Mesenchymal stem cell (in vitro differentiated cells and primary cell): ENCODE results near the gene ST6GALNAC3.

ENCODE experiments used
- DNase-seq: peaks from one replicate; pipeline ENCODE4 v3.0.0-alpha.2; 2013
- H2AFZ ChIP-seq: one replicate; pipeline ENCODE4 v1.6.1; 2013; ENCODE audit warnings: low read depth, mild to moderate bottlenecking, control low read depth, inconsistent platforms, low read length, moderate library complexity
- H2AK5ac ChIP-seq: 2 replicates; pipeline ENCODE4 v1.6.1; 2013; ENCODE audit warnings: low read length, moderate library complexity, mild to moderate bottlenecking, inconsistent platforms; ENCODE audit not compliant: severe bottlenecking
- H2BK120ac ChIP-seq: one replicate; pipeline ENCODE4 v1.6.1; 2013; ENCODE audit warnings: low read depth, mild to moderate bottlenecking, inconsistent platforms, low read length, moderate library complexity
- H2BK12ac ChIP-seq, 2 experiments: one replicate each; pipeline ENCODE4 v1.6.1; 2013; ENCODE audit warnings: inconsistent platforms in 2 of 2, low read length in 2 of 2, mild to moderate bottlenecking in 2 of 2, moderate library complexity in 2 of 2, control low read depth in 1 of 2
- H2BK15ac ChIP-seq: one replicate; pipeline ENCODE4 v1.6.1; 2013; ENCODE audit warnings: mild to moderate bottlenecking, low read depth, inconsistent platforms; ENCODE audit not compliant: poor library complexity, severe bottlenecking
- H2BK5ac ChIP-seq: 2 replicates; pipeline ENCODE4 v1.6.1; 2013; ENCODE audit warnings: low read depth, mild to moderate bottlenecking, low read length, control low read depth, inconsistent platforms; ENCODE audit not compliant: poor library complexity, severe bottlenecking
- H3K14ac ChIP-seq, 2 experiments: one replicate each; pipeline ENCODE4 v1.6.1; 2013; ENCODE audit warnings: inconsistent platforms in 2 of 2, low read length in 2 of 2, control low read depth in 1 of 2, mild to moderate bottlenecking in 1 of 2, moderate library complexity in 1 of 2
- H3K18ac ChIP-seq, 2 experiments: one replicate each; pipeline ENCODE4 v1.6.1; 2013; ENCODE audit warnings: inconsistent platforms in 2 of 2, low read length in 2 of 2, control low read depth in 1 of 2, low read depth in 1 of 2, mild to moderate bottlenecking in 1 of 2
- H3K23ac ChIP-seq, 2 experiments: one replicate each; pipeline ENCODE4 v1.6.1; 2013; ENCODE audit warnings: inconsistent platforms in 2 of 2, low read length in 2 of 2, mild to moderate bottlenecking in 2 of 2, moderate library complexity in 2 of 2, control low read depth in 1 of 2
- H3K27ac ChIP-seq: 2 replicates; pipeline ENCODE4 v1.5.1; 2013; ENCODE audit warnings: mild to moderate bottlenecking, moderate library complexity, low read length, control low read depth, inconsistent platforms; ENCODE audit not compliant: poor library complexity, severe bottlenecking
- H3K27me3 ChIP-seq, 2 experiments: 2 replicates each; pipeline versions ENCODE4 v1.6.1 to v1.7.0; 2013; ENCODE audit warnings: low read length in 2 of 2, mild to moderate bottlenecking in 2 of 2, moderate library complexity in 2 of 2, control low read depth in 1 of 2, inconsistent platforms in 1 of 2; ENCODE audit not compliant: control insufficient read depth in 1 of 2, insufficient read depth in 1 of 2
- H3K36me3 ChIP-seq, 2 experiments: 2 replicates each; pipeline versions ENCODE4 v1.6.1 to v1.7.0; 2013; ENCODE audit warnings: low read length in 2 of 2, control low read depth in 1 of 2, inconsistent platforms in 1 of 2, low read depth in 1 of 2, mild to moderate bottlenecking in 1 of 2; ENCODE audit not compliant: insufficient read depth in 2 of 2, control insufficient read depth in 1 of 2
- H3K4ac ChIP-seq, 2 experiments: one replicate each; pipeline ENCODE4 v1.6.1; 2013; ENCODE audit warnings: inconsistent platforms in 2 of 2, low read length in 2 of 2, mild to moderate bottlenecking in 2 of 2, moderate library complexity in 2 of 2, control low read depth in 1 of 2, low read depth in 1 of 2
- H3K4me1 ChIP-seq: 2 replicates; pipeline ENCODE4 v1.6.1; 2013; ENCODE audit warnings: low read depth, low read length, control low read depth; ENCODE audit not compliant: control insufficient read depth, insufficient read depth
- H3K4me2 ChIP-seq: 2 replicates; pipeline ENCODE4 v1.6.1; 2013; ENCODE audit warnings: low read length, mild to moderate bottlenecking, inconsistent platforms; ENCODE audit not compliant: poor library complexity, severe bottlenecking
- H3K4me3 ChIP-seq, 2 experiments: 2 replicates each; pipeline versions ENCODE4 v1.5.1 to v1.7.0; 2013; ENCODE audit warnings: low read length in 2 of 2, mild to moderate bottlenecking in 2 of 2, control low read depth in 1 of 2, low read depth in 1 of 2; ENCODE audit not compliant: insufficient read depth in 1 of 2
- H3K79me1 ChIP-seq: replicated peaks from 2 replicates; pipeline ENCODE4 v1.6.1; 2013; ENCODE audit warnings: mild to moderate bottlenecking, control low read depth, low read length, inconsistent platforms; ENCODE audit not compliant: poor library complexity, severe bottlenecking
- H3K9ac ChIP-seq: 2 replicates; pipeline ENCODE4 v1.7.0; 2013; ENCODE audit warnings: mild to moderate bottlenecking, low read length, moderate library complexity
- H3K9me3 ChIP-seq: 2 replicates; pipeline ENCODE4 v1.7.0; 2013; ENCODE audit warnings: mild to moderate bottlenecking, low read length; ENCODE audit not compliant: control insufficient read depth
- H4K8ac ChIP-seq: one replicate; pipeline ENCODE4 v1.6.1; 2013; ENCODE audit warnings: inconsistent platforms, mild to moderate bottlenecking, low read length, moderate library complexity
- H4K91ac ChIP-seq: one replicate; pipeline ENCODE4 v1.6.1; 2013; ENCODE audit warnings: mild to moderate bottlenecking, low read length, inconsistent platforms
- WGBS: methylation state at CpG from one replicate; pipeline ENCODE4 v1.1.7; 2013; ENCODE audit warnings: mixed read lengths; 5-methylcytosine and 5-hydroxymethylcytosine counted together

The ST6GALNAC3 gene

GRCh38 chr1:76428028-76428427, 353.5 kb downstream of the ST6GALNAC3 start:
- Histone ChIP-seq H3K4ac (no peak overlapping the region), H4K91ac (no peak overlapping the region), H3K9ac (no peak overlapping the region), H3K4me3 (no peak overlapping the region), H3K14ac (no peak overlapping the region), H2BK15ac (no peak overlapping the region), H3K27me3 (no peaks in the 10 kb centered on the region), H3K4me2 (no peak overlapping the region), H3K79me1 (no peaks in the 10 kb centered on the region), H2BK12ac (no peak overlapping the region), H3K36me3 (no peaks in the 10 kb centered on the region), H3K27ac (no peak overlapping the region), H2AK5ac (no peak overlapping the region), H2AFZ (no peak overlapping the region), H3K9me3 (no peaks in the 10 kb centered on the region), H3K23ac (no peak overlapping the region), H4K8ac (no peak overlapping the region), H2BK120ac (no peak overlapping the region), H2BK5ac (no peak overlapping the region), H3K4me1 (no peaks in the 10 kb centered on the region), H3K18ac (no peak overlapping the region)
- whole genome bisulfite sequencing, result 86% methylated on average over 1 of the region's 2 CpGs
- no peak for DNase-seq

DNA sequence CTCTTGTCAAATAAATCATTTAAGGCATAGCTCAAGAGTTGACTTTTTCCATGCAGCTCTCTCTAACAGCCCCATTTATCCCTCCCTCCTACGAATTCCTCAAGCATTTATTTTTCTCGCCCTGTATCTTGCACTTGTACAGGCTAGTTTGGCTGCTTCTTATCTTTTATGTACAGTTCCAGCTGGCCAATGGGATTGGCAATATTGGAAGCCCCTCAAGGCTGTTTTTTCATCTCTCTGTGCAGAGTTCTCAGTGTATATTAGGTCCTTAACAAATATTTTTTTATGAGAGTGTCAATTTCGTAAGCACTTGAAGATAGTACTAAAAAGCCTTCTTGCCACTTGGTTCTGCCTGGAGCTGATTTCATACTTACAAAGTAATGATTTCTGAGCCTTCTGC, 356.0 kb downstream of the ST6GALNAC3 start:
- Histone ChIP-seq H4K91ac (no peak overlapping the region), H3K18ac (no peak overlapping the region), H3K36me3 (no peaks in the 10 kb centered on the region), H3K14ac (no peak overlapping the region), H2BK15ac (no peak overlapping the region), H3K23ac (no peak overlapping the region), H4K8ac (no peak overlapping the region), H2BK12ac (no peak overlapping the region), H3K9me3 (no peaks in the 10 kb centered on the region), H3K27ac (no peak overlapping the region), H3K9ac (no peak overlapping the region), H3K4ac (no peak overlapping the region), H3K27me3 (no peaks in the 10 kb centered on the region), H2BK5ac (no peak overlapping the region), H2AK5ac (no peak overlapping the region), H2BK120ac (no peak overlapping the region), H3K79me1 (no peaks in the 10 kb centered on the region), H2AFZ (no peak overlapping the region), H3K4me1 (no peaks in the 10 kb centered on the region), H3K4me2 (no peak overlapping the region), H3K4me3 (no peak overlapping the region)
- WGBS, result 68% methylated on average over 3 of the region's 3 CpGs
- DNase-seq, result no peak

GRCh38 chr1:76433526-76433925, 359.0 kb downstream of the ST6GALNAC3 start:
- Histone ChIP-seq H3K27me3 (no peaks in the 10 kb centered on the region), H4K91ac (no peak overlapping the region), H2BK12ac (no peak overlapping the region), H3K79me1 (no peaks in the 10 kb centered on the region), H3K18ac (no peak overlapping the region), H3K14ac (no peak overlapping the region), H2AFZ (no peak overlapping the region), H3K4me3 (no peak overlapping the region), H3K4ac (no peak overlapping the region), H3K9ac (no peak overlapping the region), H4K8ac (no peak overlapping the region), H3K23ac (no peak overlapping the region), H2BK5ac (no peak overlapping the region), H3K4me1 (no peaks in the 10 kb centered on the region), H2AK5ac (no peak overlapping the region), H2BK120ac (no peak overlapping the region), H2BK15ac (no peak overlapping the region), H3K36me3 (no peaks in the 10 kb centered on the region), H3K27ac (no peak overlapping the region), H3K4me2 (no peak overlapping the region), H3K9me3 (no peaks in the 10 kb centered on the region)
- DNase-seq, result peak; percentile 14

DNA sequence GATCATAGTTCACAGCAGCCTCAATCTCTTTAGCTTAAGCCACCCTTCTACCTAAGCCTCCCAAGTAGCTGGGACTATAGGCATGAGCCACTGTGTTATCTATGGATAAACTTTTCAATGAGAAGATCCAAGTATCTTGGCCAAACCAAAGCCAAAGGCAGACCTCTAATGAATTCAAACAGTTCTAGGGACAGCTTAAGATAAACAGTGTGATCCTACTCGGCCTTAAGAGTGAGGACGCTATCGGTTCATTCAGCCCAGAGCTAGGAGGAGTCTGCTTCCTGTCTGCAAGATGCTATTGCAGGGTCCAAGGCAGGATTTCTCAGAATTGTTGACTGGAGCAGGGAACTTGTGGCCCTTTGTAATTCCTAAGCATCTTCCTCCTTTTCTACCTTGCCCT, 368.7 kb downstream of the ST6GALNAC3 start:
- no peak overlapping the region for H3K23ac ChIP-seq
- no peaks in the 10 kb centered on the region for H3K79me1 ChIP-seq
- no peaks in the 10 kb centered on the region for H3K27me3 ChIP-seq
- H3K9me3 ChIP-seq, result no peaks in the 10 kb centered on the region
- H2BK15ac ChIP-seq, result no peak overlapping the region
- no peak overlapping the region for H3K14ac ChIP-seq
- H3K36me3 ChIP-seq, result no peaks in the 10 kb centered on the region
- H3K9ac ChIP-seq, result no peak overlapping the region
- H3K4me2 ChIP-seq, result no peak overlapping the region
- H3K4me1 ChIP-seq, result no peaks in the 10 kb centered on the region
- no peak overlapping the region for H3K4me3 ChIP-seq
- WGBS, result 19% methylated on average over 3 of the region's 3 CpGs
- no peak overlapping the region for H3K4ac ChIP-seq
- no peak overlapping the region for H2AK5ac ChIP-seq
- no peak overlapping the region for H2BK12ac ChIP-seq
- no peak overlapping the region for H3K27ac ChIP-seq
- no peak overlapping the region for H2AFZ ChIP-seq
- H2BK120ac ChIP-seq, result no peak overlapping the region
- H3K18ac ChIP-seq, result no peak overlapping the region
- H4K91ac ChIP-seq, result no peak overlapping the region
- DNase-seq, result no peak
- no peak overlapping the region for H2BK5ac ChIP-seq
- no peak overlapping the region for H4K8ac ChIP-seq
